PC-9 (cell line): ENCODE data around the gene PLXND1.

Experiments used
- EZH2 ChIP-seq: fragments of 200-600 bp; sonication (generic); IDR thresholded peaks from 2 replicates; pipeline ENCODE4 v1.8.0; 2017; ENCODE audit warnings: antibody characterized with exemption, low read depth
- TF ChIP-seq, protein P1 (sequence below): fragments of 200-600 bp; sonication (generic); conservative IDR thresholded peaks from 2 replicates; pipeline ENCODE4 v1.6.1; 2017; ENCODE audit warnings: mixed run types, antibody characterized with exemption, mild to moderate bottlenecking, moderate library complexity

DNA sequence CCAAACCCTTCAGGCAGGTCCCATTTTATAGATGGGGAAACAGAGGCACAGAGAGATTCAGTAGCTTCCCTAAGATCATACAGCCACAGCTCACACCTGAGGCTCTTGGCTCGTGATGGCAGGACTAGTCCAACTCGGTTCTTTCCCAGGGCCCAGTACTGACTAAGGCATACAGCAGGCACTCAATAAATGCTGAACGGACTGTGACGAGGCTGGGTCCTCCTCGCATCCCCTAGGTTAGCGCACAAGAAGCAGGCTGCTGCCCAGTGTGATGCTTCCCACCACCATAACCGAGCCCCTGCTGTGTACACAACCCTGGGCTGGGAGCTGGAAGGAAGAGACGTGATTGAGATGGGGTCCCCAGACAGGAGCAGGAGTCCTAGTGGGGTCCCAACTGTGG, 24.9 kb downstream of the PLXND1 start:
- TF ChIP-seq, protein P1, sequence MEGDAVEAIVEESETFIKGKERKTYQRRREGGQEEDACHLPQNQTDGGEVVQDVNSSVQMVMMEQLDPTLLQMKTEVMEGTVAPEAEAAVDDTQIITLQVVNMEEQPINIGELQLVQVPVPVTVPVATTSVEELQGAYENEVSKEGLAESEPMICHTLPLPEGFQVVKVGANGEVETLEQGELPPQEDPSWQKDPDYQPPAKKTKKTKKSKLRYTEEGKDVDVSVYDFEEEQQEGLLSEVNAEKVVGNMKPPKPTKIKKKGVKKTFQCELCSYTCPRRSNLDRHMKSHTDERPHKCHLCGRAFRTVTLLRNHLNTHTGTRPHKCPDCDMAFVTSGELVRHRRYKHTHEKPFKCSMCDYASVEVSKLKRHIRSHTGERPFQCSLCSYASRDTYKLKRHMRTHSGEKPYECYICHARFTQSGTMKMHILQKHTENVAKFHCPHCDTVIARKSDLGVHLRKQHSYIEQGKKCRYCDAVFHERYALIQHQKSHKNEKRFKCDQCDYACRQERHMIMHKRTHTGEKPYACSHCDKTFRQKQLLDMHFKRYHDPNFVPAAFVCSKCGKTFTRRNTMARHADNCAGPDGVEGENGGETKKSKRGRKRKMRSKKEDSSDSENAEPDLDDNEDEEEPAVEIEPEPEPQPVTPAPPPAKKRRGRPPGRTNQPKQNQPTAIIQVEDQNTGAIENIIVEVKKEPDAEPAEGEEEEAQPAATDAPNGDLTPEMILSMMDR: no peak
- TF ChIP-seq EZH2: no peak
